Measurements from ENCODE around the gene OR1I1. TPM values are rescaled to one million over a fixed set of nuclear protein-coding genes. Genes with fewer than 3 reads are reported as not detected.

Gene OR1I1
- total RNA-seq, 1 experiment from 2014 or later = not detected

DNA sequence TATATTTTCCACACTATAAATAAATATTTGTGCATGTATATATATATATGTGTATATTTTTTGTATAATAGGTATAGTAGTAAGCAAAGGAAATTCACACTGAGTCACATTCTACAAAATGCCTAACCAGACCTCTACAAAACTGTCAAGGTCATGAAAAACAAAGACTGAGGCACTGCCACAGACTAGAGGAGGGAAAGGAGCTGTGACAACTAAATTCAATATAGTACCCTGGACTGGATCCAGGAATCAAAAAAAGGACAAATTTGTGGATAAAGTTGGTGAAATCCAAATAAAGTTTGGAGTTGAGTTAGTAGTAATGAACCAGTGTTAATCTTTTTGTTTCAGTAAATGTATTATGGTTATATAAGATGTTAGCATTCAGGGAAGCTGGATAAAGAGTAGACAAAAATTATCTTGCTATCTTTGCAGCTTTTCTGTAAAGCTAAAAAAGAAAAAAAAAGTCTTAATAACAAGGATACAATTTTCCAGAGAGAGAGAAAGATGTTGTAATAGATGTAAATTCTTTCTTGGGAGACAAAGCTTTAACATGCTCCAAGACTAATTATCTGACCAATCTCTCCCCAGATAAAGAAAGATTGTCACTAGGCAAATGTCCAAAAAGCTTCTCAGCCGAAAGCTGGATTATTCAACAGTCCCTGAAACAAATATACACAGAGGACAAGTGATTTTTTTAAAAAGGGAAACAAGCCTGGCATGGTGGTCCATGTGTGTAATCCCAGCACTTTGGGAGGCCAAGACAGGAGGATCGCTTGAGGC lies 44.3 kb downstream of the OR1I1 start:
- no peak overlapping the region for H4K5ac ChIP-seq (ENCODE audit: insufficient read length, low read depth, low read length)
- no peaks in the 10 kb centered on the region for H3K9me3 ChIP-seq (ENCODE audit: control insufficient read depth, low read depth, low read length)
- peaks cover 7% of the 10 kb centered on the region for H3K23me2 ChIP-seq (ENCODE audit: insufficient read length, low read depth, low read length, poor library complexity, severe bottlenecking)
- H4K20me1 ChIP-seq (ENCODE audit: control insufficient read depth, insufficient read depth, insufficient read length) = no peaks in the 10 kb centered on the region
- peaks cover 3% of the 10 kb centered on the region for H3K27me3 Mint-ChIP-seq (ENCODE audit: low read depth)
- H2BK120ac ChIP-seq (ENCODE audit: low read depth, low read length, poor library complexity, severe bottlenecking) = no peak overlapping the region
- H2BK5ac ChIP-seq (ENCODE audit: insufficient read length, low read length) = no peak overlapping the region
- H3K27me3 ChIP-seq (ENCODE audit: insufficient read depth, low read length) = no peaks in the 10 kb centered on the region
- H3K27ac ChIP-seq (ENCODE audit: insufficient read length, low read depth, low read length) = no peak overlapping the region
- H3K9me3 Mint-ChIP-seq = no peaks in the 10 kb centered on the region; a peak in 2 of 5 replicates
- no peak overlapping the region for H2BK15ac ChIP-seq (ENCODE audit: low read depth, low read length)
- H3K79me1 ChIP-seq (ENCODE audit: insufficient read depth, low read depth, low read length, poor library complexity, severe bottlenecking) = peaks cover 3% of the 10 kb centered on the region
- no peak overlapping the region for H3K23ac ChIP-seq (ENCODE audit: insufficient read length, low read depth, low read length)
- no peak overlapping the region for H3K9ac ChIP-seq (ENCODE audit: extremely low read depth, insufficient read length, low read length)
- no peak overlapping the region for H4K8ac ChIP-seq (replicated peaks; ENCODE audit: insufficient read length, low read depth, low read length)
- DNase-seq = no peak
- no peak overlapping the region for H3K4ac ChIP-seq (ENCODE audit: low read depth, low read length)
- H3K56ac ChIP-seq (ENCODE audit: insufficient read length, low read depth, low read length) = no peak overlapping the region
- no peak overlapping the region for H4K91ac ChIP-seq (ENCODE audit: insufficient read length, low read depth, low read length)
- peaks cover 9 to 22% (median 16%) of the 10 kb centered on the region in 3 experiments; a peak in 6 of 7 replicates for H3K36me3 Mint-ChIP-seq (ENCODE audit: insufficient read depth in 1 of 3, low read depth in 3 of 3)
- WGBS (ENCODE audit: extremely low coverage, insufficient read length, low lambda C conversion rate) = no CpG with 5 or more reads among the region's 2 CpGs
- H3K79me2 ChIP-seq (ENCODE audit: insufficient read depth, low read length) = no peaks in the 10 kb centered on the region; the same call in 1 of the 2 replicates
- no peak overlapping the region for H3K14ac ChIP-seq (ENCODE audit: insufficient read depth, low read length)
- peak overlapping the region in 1 of 2 experiments; percentile 17; a peak in 1 of 5 replicates for H3K4me3 Mint-ChIP-seq
- TF ChIP-seq CTCF (conservative IDR thresholded peaks at IDR 0.05) = no peak
- no peak overlapping the region for H2BK12ac ChIP-seq (ENCODE audit: insufficient read length, low read depth, low read length)
- peaks cover 11 to 13% of the 10 kb centered on the region in 2 experiments for H3K4me1 Mint-ChIP-seq
- H2AK5ac ChIP-seq (ENCODE audit: insufficient read length, low read length) = no peak overlapping the region
- H3K18ac ChIP-seq (ENCODE audit: insufficient read length, low read depth, low read length) = no peak overlapping the region
- H2BK20ac ChIP-seq (ENCODE audit: low read depth, low read length, poor library complexity, severe bottlenecking) = no peak overlapping the region
- no peak overlapping the region for H3K27ac Mint-ChIP-seq
- no peak overlapping the region for H3K4me2 ChIP-seq (ENCODE audit: insufficient read depth, insufficient read length, low read length)
- H2AFZ ChIP-seq (ENCODE audit: low read length) = no peak overlapping the region
- H3T11ph ChIP-seq (ENCODE audit: low read length) = no peak overlapping the region
- no peaks in the 10 kb centered on the region for H3K4me1 ChIP-seq (ENCODE audit: insufficient read depth, low read length)
